ENCODE results near the gene NOP9. TPM values are rescaled to one million over a fixed set of nuclear protein-coding genes. Genes with fewer than 3 reads are reported as not detected.
A peak's percentile ranks its signal among the peaks of the same experiment; 100 is the strongest.

NOP9 gene
- total and polyA plus RNA-seq, 9 of the 15 experiments (the other 6 are each of a cell fraction or from before 2014, with no cell fraction given): 1.0 to 27.9 (median 15.1) TPM

DNA sequence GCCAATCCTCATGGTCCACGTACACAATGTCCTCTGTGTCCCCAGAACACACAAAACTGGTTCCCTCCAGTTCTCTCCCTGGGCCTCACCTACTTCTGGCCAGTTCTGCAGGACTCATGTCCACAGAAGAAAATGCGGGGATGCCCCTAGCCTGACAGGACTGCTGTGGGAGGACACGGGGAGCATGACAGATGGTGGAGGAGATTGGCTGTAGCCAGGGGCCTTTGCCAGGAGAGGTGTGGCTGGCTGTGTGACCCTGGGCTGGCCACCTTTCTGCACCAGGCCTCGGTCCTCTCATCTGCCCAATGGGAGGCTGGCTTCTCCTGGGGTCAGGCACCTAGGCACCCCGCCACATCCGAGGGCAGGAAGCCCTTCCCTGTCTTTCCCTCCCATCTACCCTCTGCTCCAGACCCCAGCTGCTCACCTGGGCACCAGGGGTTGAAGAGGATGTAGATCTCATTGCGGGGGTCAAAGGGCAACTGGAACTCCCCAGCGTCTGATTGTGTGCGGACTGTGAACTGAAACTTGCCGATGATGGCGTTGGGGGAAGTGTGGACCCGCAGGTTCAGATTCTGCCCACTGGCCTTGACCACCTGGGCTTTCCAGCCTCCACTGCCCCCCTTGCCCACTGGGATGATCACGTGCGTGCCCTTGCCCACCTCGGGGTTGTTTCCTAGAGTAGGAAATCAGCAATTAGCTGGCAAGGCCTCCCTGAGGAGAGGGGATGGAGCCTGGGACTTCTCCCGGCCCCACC is 39.4 kb upstream of the NOP9 start:
- FAIRE-seq (no peak), ATAC-seq (no peak), DNase-seq (ENCODE audit: extremely low read depth in 1 of 4, low spot score in 3 of 4) (peak in 1 of 4 experiments; percentile 16)
- H3K27me3 ChIP-seq (ENCODE audit: control insufficient read depth in 2 of 2, insufficient read depth in 2 of 2, low read length in 2 of 2): no peaks in the 10 kb centered on the region
- TF ChIP-seq NR2C1 (IDR thresholded peaks at IDR 0.05): 0 out of 2 replicates have a peak, but pooled peaks have one; percentile 18
- no peak for TF ChIP-seq NR2C1 (tag; IDR thresholded peaks at IDR 0.05)
- no peak for TF ChIP-seq ZNF717 (CRISPR knock-in tag; IDR thresholded peaks at IDR 0.05)
- H3K79me2 ChIP-seq (ENCODE audit: control insufficient read depth, insufficient read depth, low read length): no peaks in the 10 kb centered on the region
- POLR2A ChIA-PET: interaction anchor here (0.6 kb wide), 1 partner anchor 181 kb away, joined by 3 read pairs; no protein-coding TSS in a partner anchor
- no TSS peak for BruUV-seq (replicated peaks)
- intact Hi-C loops (cut with micrococcal nuclease): no loop called here
- CTCF ChIA-PET (ENCODE audit: low intra/inter-chr PET ratio): no interaction called here
- no peaks in the 10 kb centered on the region for H3K9me1 ChIP-seq (ENCODE audit: control insufficient read depth, insufficient read depth, low read length)
- WGBS (ENCODE audit: insufficient coverage, low coverage, missing lambda C conversion rate): 54% methylated on average over 11 of the region's 16 CpGs
- H3K27ac ChIP-seq (ENCODE audit: extremely low read depth, low read depth, low read length): no peak overlapping the region
- H2AFZ ChIP-seq (ENCODE audit: low read depth, low read length): no peak overlapping the region
- no peak overlapping the region for H3K4me2 ChIP-seq (ENCODE audit: insufficient read depth, low read length)
- no peaks in the 10 kb centered on the region; the same call in 2 of the 3 replicates for H3K36me3 ChIP-seq (ENCODE audit: control insufficient read depth, insufficient read depth, low read length)
- no peaks in the 10 kb centered on the region for H4K20me1 ChIP-seq (replicated peaks; ENCODE audit: control insufficient read depth, insufficient read depth, low read length)
- in situ Hi-C loops (cut with MboI): no loop called here
- no peaks in the 10 kb centered on the region for H3K9me3 ChIP-seq (replicated peaks; ENCODE audit: control insufficient read depth, insufficient read depth, low read depth, low read length)
- peaks cover 20 to 68% of the 10 kb centered on the region in 2 experiments; a peak in 4 of 5 replicates for H3K4me1 ChIP-seq (replicated peaks in 1 of 2; ENCODE audit: control insufficient read depth in 2 of 2, insufficient read depth in 2 of 2, low read length in 2 of 2)
- no peak overlapping the region for H3K4me3 ChIP-seq
- peak overlapping the region in 1 of 2 experiments; percentile 64; a peak in 2 of 4 replicates for H3K9ac ChIP-seq (ENCODE audit: insufficient read depth in 1 of 2, low read depth in 2 of 2, low read length in 2 of 2)

DNA sequence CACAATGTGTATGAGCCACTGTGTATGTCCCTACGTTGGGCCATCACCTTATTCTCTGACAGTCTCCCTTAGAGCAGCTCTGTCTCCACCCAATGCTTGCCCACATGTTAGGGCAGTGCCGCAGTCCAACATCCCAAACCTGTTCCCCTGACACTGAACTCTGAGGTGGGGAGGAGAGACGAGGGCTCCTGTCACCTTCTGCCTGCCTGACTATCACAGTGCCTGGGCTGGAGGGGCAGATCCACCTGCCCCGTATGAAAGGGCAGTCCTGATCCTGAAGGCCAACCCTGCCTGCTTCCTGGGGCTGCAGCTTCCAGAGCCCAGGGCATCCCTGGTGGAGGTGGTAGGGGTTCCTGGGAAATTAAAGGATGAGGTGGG is 38.9 kb upstream of the NOP9 start:
- Histone ChIP-seq H3K27ac (ENCODE audit: extremely low read depth, low read depth, low read length) (no peak overlapping the region), H3K4me3 (no peak overlapping the region), H3K27me3 (ENCODE audit: control insufficient read depth in 2 of 2, insufficient read depth in 2 of 2, low read length in 2 of 2) (no peaks in the 10 kb centered on the region), H3K9ac (ENCODE audit: insufficient read depth in 1 of 2, low read depth in 2 of 2, low read length in 2 of 2) (no peak overlapping the region; a peak in 1 of 4 replicates), H3K4me1 (replicated peaks in 1 of 2; ENCODE audit: control insufficient read depth in 2 of 2, insufficient read depth in 2 of 2, low read length in 2 of 2) (peaks cover 15 to 62% of the 10 kb centered on the region in 2 experiments; a peak in 4 of 5 replicates), H3K9me1 (ENCODE audit: control insufficient read depth, insufficient read depth, low read length) (no peaks in the 10 kb centered on the region), H3K36me3 (ENCODE audit: control insufficient read depth, insufficient read depth, low read length) (no peaks in the 10 kb centered on the region), H3K4me2 (ENCODE audit: insufficient read depth, low read length) (no peak overlapping the region), H2AFZ (ENCODE audit: low read depth, low read length) (no peak overlapping the region), H3K79me2 (ENCODE audit: control insufficient read depth, insufficient read depth, low read length) (no peaks in the 10 kb centered on the region), H3K9me3 (replicated peaks; ENCODE audit: control insufficient read depth, insufficient read depth, low read depth, low read length) (no peaks in the 10 kb centered on the region), H4K20me1 (replicated peaks; ENCODE audit: control insufficient read depth, insufficient read depth, low read length) (no peaks in the 10 kb centered on the region)
- DNase-seq (ENCODE audit: extremely low read depth in 1 of 4, low spot score in 3 of 4) (no peak), ATAC-seq (no peak), FAIRE-seq (no peak)
- intact Hi-C loops (cut with micrococcal nuclease): no loop called here
- ChIA-PET CTCF (ENCODE audit: low intra/inter-chr PET ratio) (no interaction called here), POLR2A (interaction anchor here (0.6 kb wide), 1 partner anchor 181 kb away, joined by 3 read pairs; no protein-coding TSS in a partner anchor)
- no TSS peak for BruUV-seq (replicated peaks)
- WGBS (ENCODE audit: insufficient coverage, low coverage, missing lambda C conversion rate): 66% methylated on average over 2 of the region's 4 CpGs
- in situ Hi-C loops (cut with MboI): no loop called here
- TF ChIP-seq NFIX (CRISPR knock-in tag; IDR thresholded peaks at IDR 0.05; ENCODE audit: low read depth): no peak
- TF ChIP-seq, protein P1, sequence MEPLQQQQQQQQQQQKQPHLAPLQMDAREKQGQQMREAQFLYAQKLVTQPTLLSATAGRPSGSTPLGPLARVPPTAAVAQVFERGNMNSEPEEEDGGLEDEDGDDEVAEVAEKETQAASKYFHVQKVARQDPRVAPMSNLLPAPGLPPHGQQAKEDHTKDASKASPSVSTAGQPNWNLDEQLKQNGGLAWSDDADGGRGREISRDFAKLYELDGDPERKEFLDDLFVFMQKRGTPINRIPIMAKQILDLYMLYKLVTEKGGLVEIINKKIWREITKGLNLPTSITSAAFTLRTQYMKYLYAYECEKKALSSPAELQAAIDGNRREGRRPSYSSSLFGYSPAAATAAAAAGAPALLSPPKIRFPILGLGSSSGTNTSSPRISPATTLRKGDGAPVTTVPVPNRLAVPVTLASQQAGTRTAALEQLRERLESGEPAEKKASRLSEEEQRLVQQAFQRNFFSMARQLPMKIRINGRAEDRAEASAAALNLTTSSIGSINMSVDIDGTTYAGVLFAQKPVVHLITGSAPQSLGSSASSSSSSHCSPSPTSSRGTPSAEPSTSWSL (CRISPR knock-in tag; IDR thresholded peaks at IDR 0.05; ENCODE audit: borderline replicate concordance): no peak
- TF ChIP-seq ZBTB1 (CRISPR knock-in tag; IDR thresholded peaks at IDR 0.05; ENCODE audit: borderline replicate concordance, low read depth): no peak
- no peak for TF ChIP-seq FOXM1 (IDR thresholded peaks at IDR 0.05; ENCODE audit: low read depth)
- no peak for TF ChIP-seq FOXM1 (CRISPR knock-in tag; IDR thresholded peaks at IDR 0.05; ENCODE audit: low read depth)
- TF ChIP-seq TAL1 (IDR thresholded peaks at IDR 0.05): no peak
- TF ChIP-seq EHMT2 (IDR thresholded peaks at IDR 0.05): no peak
- TF ChIP-seq, protein P2, sequence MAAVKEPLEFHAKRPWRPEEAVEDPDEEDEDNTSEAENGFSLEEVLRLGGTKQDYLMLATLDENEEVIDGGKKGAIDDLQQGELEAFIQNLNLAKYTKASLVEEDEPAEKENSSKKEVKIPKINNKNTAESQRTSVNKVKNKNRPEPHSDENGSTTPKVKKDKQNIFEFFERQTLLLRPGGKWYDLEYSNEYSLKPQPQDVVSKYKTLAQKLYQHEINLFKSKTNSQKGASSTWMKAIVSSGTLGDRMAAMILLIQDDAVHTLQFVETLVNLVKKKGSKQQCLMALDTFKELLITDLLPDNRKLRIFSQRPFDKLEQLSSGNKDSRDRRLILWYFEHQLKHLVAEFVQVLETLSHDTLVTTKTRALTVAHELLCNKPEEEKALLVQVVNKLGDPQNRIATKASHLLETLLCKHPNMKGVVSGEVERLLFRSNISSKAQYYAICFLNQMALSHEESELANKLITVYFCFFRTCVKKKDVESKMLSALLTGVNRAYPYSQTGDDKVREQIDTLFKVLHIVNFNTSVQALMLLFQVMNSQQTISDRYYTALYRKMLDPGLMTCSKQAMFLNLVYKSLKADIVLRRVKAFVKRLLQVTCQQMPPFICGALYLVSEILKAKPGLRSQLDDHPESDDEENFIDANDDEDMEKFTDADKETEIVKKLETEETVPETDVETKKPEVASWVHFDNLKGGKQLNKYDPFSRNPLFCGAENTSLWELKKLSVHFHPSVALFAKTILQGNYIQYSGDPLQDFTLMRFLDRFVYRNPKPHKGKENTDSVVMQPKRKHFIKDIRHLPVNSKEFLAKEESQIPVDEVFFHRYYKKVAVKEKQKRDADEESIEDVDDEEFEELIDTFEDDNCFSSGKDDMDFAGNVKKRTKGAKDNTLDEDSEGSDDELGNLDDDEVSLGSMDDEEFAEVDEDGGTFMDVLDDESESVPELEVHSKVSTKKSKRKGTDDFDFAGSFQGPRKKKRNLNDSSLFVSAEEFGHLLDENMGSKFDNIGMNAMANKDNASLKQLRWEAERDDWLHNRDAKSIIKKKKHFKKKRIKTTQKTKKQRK (IDR thresholded peaks at IDR 0.05; ENCODE audit: borderline replicate concordance, low read depth, low read length): no peak
